ENCODE measurements around the gene SH2D3C. TPM values are rescaled to one million over a fixed set of nuclear protein-coding genes. Genes with fewer than 3 reads are reported as not detected.

The SH2D3C gene
- total and polyA plus RNA-seq, 10 of the 15 experiments (the other 5 are each of a cell fraction or from before 2014, with no cell fraction given) = 1.2 to 23.5 (median 16.2) TPM

- ChIA-PET POLR2A (interaction anchor here (0.6 kb wide), 1 partner anchor 100 kb away, joined by 3 read pairs; no protein-coding TSS in a partner anchor), CTCF (interaction anchor here (0.6 to 2.5 kb wide), 3 partner anchors 14 to 43 kb away, joined by 3 to 8 read pairs (median 4); no protein-coding TSS in a partner anchor), RAD21 (ENCODE audit: unreplicated experiment) (interaction anchor here (1.5 kb wide), 1 partner anchor 63 kb away, joined by 3 read pairs; no protein-coding TSS in a partner anchor), SMC1A (ENCODE audit: uncharacterized antibody, unreplicated experiment) (no interaction called here)
- H3K4me1 ChIP-seq (ENCODE audit: control insufficient read depth, insufficient read depth, low read length) = peaks cover 15% of the 10 kb centered on the region
- DNase-seq (ENCODE audit: low read depth, low spot score) = no peak
- intact Hi-C loops (cut with micrococcal nuclease; ENCODE audit: unreplicated experiment) (no loop called here), in situ Hi-C loops (cut with MboI) (no loop called here)
- H3K4me2 ChIP-seq (ENCODE audit: control insufficient read depth, insufficient read depth) = no peak overlapping the region
- H3K79me2 ChIP-seq (ENCODE audit: control insufficient read depth, insufficient read depth, low read length) = peaks cover 20% of the 10 kb centered on the region
- no peak overlapping the region for H3K9ac ChIP-seq (ENCODE audit: control insufficient read depth, insufficient read depth, low read length)
- no peak overlapping the region for H3K27ac ChIP-seq (ENCODE audit: control insufficient read depth, insufficient read depth)
- WGBS (ENCODE audit: insufficient coverage, insufficient replicate concordance, low lambda C conversion rate, missing lambda C conversion rate) = 94% methylated on average over 14 of the region's 14 CpGs
- BruUV-seq (replicated peaks) = no TSS peak
- no peak overlapping the region for H2AFZ ChIP-seq (ENCODE audit: control insufficient read depth, low read depth, low read length)
- H3K36me3 ChIP-seq (ENCODE audit: control insufficient read depth in 2 of 2, insufficient read depth in 2 of 2, low read length in 1 of 2) = peaks cover 3 to 12% of the 10 kb centered on the region in 2 experiments; a peak in 3 of 4 replicates
- ATAC-seq = no peak
- no peak for FAIRE-seq
- H3K27me3 ChIP-seq (replicated peaks in 1 of 2; ENCODE audit: control insufficient read depth in 2 of 2, insufficient read depth in 2 of 2, low read length in 1 of 2) = no peaks in the 10 kb centered on the region
- no peak overlapping the region for H3K4me3 ChIP-seq
- H4K20me1 ChIP-seq (ENCODE audit: control insufficient read depth, insufficient read depth) = no peaks in the 10 kb centered on the region
- no peaks in the 10 kb centered on the region for H3K9me3 ChIP-seq (replicated peaks; ENCODE audit: control insufficient read depth, insufficient read depth, low read length)
- TF ChIP-seq PAX5 (IDR thresholded peaks at IDR 0.05; ENCODE audit: borderline replicate concordance, low read depth, low read length) (no peak), BHLHE40 (IDR thresholded peaks at IDR 0.05; ENCODE audit: borderline replicate concordance in 1 of 2, low read depth in 2 of 2, low read length in 1 of 2) (no peak), ZNF274 (IDR thresholded peaks at IDR 0.05; ENCODE audit: insufficient read depth, insufficient read length) (no peak), CHD1 (IDR thresholded peaks at IDR 0.05; ENCODE audit: low read depth, low read length) (no peak), SUPT20H (IDR thresholded peaks at IDR 0.05; ENCODE audit: borderline replicate concordance, control insufficient read depth, low read depth, low read length) (no peak), NFXL1 (IDR thresholded peaks at IDR 0.05; ENCODE audit: borderline replicate concordance) (no peak), CEBPB (IDR thresholded peaks at IDR 0.05; ENCODE audit: borderline replicate concordance in 1 of 2, low read depth in 2 of 2, low read length in 2 of 2) (no peak), HDAC2 (IDR thresholded peaks at IDR 0.05) (no peak)
These were observed 28.4 kb upstream of the SH2D3C start for GRCh38 chr9:127806871-127807270.

Measured in GM12878 (cell line).